GM12872 (cell line): Measurements from ENCODE around the gene TCEA2.

Experiments used
- CTCF ChIP-seq: IDR thresholded peaks from 3 replicates; pipeline ENCODE4 v1.5.1; 2011; ENCODE audit warnings: low read depth, mild to moderate bottlenecking, low read length, moderate library complexity; ENCODE audit not compliant: insufficient read depth

TCEA2 gene

GRCh38 chr20:64083804-64084684, 21.0 kb downstream of the TCEA2 start, which contains the start of gene LKAAEAR1:
Gene LKAAEAR1, minus strand, starts transcription at chr20:64084398. Its CDS starts 179 bp downstream, at chr20:64084219.
- TF ChIP-seq CTCF: no peak

GRCh38 chr20:64084685-64085152, 21.7 kb downstream of the TCEA2 start:
- no peak for TF ChIP-seq CTCF

GRCh38 chr20:64086801-64087200, 23.8 kb downstream of the TCEA2 start:
- no peak for TF ChIP-seq CTCF

GRCh38 chr20:64090165-64090564, 27.2 kb downstream of the TCEA2 start:
- no peak for TF ChIP-seq CTCF

GRCh38 chr20:64091340-64091739, 28.3 kb downstream of the TCEA2 start:
- no peak for TF ChIP-seq CTCF

- TF ChIP-seq CTCF: no peak
These were observed 28.8 kb downstream of the TCEA2 start for GRCh38 chr20:64091770-64092169.

- no peak for TF ChIP-seq CTCF
These were observed 29.4 kb downstream of the TCEA2 start for GRCh38 chr20:64092258-64093012.
